Inferior parietal cortex (tissue), 1 donor: ENCODE data around the gene FHOD3.
"Not testable (repeated sequence)": the region's sequence is repeated elsewhere in the genome, so short reads cannot be mapped to it uniquely, and the experiment has no call there.

Experiments used
- DNase-seq: peaks from one replicate; pipeline ENCODE4 v3.0.0-alpha.2; 2016; ENCODE audit errors: extremely low spot score

FHOD3 gene

DNA sequence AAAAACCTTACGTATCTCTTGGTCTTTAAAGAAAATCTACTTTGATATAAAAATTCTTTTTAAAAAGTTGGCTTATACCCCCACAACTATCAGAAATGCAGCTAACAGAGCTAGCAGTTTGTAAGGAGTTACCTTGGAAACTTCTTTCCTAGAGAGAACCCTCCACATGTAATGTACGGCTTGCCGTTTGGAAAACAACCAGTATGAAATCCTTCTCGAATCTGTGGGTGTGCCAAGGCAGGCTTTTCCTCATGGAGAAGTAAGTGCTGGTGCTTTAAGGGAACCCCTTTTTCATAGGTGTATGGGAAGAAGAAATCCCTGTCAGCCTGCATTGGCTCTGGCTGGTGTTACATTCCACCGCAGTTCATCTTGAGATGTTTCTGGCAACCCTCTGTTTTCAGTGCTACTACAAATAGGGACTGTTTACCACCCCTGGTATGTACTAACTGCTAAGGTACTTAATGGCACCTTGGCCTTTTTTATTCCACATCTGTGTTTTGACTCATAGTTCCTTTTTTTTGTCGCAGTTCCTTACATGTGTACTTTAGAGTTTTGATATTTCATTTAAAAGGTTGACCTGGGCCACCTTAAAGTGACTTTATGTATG lies 248.4 kb downstream of the FHOD3 start:
- DNase-seq, result no peak

DNA sequence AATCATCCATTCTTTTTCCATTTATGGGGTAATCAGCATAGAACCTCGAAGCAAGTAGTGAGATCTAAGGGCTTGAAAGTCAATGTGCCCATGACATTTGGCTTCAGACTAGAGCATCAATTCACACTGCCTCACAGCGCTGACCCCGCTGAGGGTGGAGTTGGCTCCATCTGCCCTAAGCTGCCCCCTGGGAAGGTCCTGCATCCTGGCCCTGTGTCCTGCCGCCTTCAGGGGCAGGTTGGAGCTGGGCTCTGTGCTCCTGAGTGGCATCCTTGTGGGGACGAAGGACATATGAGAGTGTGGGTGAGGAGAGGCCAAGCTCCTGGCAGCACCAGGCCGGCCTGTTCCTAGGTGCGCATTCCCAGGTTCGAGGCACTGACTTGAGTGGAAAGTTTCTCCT lies 249.4 kb downstream of the FHOD3 start:
- no peak for DNase-seq

DNA sequence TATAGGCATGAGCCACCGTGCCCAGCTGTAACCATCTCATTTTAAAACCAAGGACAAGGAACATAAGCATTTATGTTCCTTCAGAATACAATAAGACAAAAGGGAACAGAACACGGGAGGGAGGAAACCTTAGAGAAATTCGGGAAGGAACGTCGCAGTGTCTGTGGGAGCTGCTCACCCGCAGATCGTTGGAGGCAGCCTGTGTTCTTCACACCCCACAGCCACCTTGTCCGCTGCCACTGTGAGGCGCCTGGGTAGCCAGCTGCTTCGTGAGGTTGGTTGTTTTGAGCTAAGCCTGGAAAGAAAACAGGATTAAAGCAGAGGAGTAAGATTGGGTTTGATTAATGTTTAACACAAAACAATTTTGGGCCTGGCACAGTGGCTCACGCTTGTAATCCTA lies 250.0 kb downstream of the FHOD3 start:
- DNase-seq, result no peak

DNA sequence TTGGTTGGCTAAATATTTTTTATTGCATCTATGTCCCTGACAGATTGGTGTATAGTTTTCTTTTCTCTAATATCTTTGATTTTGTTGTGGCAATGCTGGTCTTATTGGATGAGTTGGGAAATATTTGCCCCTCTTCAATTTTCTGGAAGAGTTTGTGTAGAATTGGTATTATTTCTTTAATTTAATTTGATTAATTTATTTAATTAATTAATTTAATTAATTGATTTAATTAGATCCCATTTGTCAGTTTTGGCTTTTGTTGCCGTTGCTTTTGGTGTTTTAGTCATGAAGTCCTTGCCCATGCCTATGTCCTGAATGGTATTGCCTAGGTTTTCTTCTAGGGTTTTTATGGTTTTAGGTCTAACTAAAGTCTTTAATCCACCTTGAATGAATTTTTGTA lies 253.8 kb downstream of the FHOD3 start:
- not testable (repeated sequence) for DNase-seq

DNA sequence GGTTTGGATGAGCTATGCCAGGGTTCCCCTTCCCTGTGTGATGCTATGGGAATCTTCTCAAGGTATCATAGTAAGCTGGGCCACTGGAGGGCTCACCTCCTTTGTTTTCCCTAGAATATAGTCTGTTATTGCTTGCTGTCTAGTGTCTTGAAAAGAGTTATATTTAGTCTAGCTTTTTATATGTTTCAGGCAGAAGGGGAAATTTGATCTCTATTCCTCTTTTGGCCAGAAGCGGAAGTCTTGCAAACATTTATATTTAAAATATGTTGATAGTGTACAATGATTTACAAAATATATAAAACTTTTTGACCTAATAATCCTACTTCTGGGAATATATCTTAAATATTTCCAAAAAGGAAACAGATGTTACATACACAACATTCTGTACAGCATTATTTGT lies 260.7 kb downstream of the FHOD3 start:
- DNase-seq, result no peak

DNA sequence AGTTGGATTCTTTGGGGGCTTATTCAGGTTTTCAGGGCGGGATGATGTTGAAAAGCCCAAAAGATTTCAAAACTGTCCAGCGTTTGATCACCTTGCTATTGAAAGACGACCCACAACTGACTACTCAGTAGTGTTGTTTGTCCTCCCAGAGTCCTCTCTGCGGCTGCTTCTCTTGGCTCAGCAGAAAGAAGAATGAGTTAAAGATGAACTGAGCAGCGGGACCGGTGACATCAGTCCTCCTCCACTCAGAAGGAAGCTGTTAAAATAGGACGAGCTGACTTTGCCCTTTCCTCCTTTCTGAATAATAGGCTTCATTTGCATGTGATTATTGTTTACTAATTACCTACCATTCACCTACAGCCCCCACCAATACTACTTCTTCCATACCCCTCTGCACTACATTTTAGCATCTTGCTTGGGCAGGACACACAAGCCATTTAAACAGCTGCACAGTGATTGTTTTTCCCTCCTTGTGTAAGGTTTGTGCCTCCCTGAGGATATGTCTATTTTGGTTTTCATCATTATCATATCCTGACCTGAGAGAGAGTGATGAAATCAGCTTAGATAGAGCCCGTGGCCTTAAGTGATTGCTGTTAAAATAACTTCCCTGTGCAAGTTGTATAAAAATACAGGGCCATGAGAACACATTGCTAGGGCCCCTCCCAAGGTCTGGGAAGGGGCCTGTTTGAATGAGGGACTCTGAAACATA lies 261.8 kb downstream of the FHOD3 start:
- no peak for DNase-seq

DNA sequence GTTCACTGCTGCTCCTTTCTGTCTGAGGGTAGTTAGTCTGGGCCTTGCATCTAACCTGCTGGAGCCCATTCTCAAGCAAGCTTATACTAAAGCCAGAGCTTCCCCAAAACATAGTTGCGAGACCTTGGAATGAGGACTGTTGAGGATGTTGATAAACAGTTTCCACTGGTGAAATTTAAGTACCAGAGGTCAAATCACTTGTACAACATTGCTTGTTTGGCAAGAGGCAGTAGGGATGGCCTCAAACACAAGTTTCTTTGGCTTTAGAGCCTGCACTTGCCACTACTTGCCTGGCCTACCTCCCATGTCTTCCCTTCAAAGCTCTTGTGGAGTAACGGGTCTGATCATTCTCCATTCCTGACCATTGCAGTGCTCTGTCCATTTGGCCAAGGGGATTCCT lies 262.7 kb downstream of the FHOD3 start:
- DNase-seq, result no peak

DNA sequence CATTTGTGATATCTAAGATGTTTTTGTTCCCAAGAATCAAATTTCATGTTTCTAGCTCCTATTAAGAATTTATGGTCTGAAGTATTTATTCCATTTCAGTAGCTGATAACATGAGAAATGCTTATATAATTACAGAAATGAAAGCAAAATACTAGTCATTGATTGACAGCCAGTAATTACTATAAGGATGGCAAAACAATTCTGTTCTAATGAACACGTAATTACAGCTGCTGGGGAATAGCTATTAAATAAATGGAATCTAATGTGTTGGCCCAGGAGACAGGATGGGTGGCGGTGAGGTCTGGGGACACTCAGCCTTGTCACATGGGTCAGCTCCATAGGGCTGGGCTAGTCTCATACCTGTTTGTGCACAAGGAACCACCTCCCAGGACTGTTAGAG lies 263.5 kb downstream of the FHOD3 start:
- no peak for DNase-seq

DNA sequence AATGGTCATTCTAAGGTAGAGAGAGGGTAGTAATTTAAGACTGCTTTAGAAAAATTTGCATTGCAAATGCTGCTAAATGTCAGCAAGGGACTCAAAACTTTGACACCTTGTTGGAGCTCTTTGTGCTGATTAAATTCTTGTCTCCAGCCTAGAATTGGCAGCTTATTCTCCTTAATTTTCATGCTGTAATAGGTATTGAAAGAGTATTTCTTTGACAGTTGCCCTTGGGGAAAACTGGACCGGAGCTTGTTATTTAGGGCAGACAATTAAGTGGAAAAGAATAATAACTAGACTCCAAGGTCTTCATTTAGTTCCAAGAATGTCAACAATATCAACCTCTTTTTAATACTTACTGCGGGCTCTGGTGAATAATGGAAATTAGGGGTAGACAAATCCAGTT lies 267.3 kb downstream of the FHOD3 start:
- DNase-seq, result no peak

DNA sequence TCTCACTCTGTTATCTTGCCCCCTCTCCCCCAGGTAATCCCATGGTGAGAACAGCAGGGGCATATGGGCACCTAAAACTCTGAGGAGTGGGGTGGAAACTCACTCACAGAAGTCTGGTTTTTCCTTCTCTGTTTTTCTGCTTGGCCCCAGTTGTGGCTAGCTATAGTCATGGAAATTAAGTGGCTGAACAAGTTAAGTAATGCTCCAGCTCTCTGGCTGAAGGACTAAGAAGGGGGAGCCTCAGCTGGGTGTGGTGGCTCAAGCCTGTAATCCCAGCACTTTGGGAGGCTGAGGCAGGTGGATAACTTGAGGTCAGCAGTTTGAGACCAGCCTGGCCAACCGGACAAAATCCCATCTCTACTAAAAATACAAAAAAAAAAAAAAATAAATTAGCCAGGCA lies 270.3 kb downstream of the FHOD3 start:
- no peak for DNase-seq

DNA sequence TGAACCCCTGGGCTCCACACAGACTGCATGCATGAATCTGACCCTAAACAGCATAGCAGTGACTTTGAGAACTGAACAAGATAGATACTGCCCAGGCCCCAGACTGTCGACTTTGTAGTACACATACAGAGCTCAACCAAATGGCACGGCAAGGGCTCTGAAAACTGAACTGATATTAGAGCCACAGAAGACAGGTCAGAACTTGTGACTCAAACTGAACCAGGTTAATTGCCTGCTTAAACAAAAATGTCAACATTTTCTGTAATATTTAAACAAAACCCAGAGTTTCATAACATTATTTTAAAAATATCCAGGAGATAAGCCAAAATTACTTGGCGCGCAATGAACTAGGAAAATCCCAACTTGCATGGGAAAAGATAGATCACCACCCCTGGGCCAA lies 271.0 kb downstream of the FHOD3 start:
- no peak for DNase-seq

DNA sequence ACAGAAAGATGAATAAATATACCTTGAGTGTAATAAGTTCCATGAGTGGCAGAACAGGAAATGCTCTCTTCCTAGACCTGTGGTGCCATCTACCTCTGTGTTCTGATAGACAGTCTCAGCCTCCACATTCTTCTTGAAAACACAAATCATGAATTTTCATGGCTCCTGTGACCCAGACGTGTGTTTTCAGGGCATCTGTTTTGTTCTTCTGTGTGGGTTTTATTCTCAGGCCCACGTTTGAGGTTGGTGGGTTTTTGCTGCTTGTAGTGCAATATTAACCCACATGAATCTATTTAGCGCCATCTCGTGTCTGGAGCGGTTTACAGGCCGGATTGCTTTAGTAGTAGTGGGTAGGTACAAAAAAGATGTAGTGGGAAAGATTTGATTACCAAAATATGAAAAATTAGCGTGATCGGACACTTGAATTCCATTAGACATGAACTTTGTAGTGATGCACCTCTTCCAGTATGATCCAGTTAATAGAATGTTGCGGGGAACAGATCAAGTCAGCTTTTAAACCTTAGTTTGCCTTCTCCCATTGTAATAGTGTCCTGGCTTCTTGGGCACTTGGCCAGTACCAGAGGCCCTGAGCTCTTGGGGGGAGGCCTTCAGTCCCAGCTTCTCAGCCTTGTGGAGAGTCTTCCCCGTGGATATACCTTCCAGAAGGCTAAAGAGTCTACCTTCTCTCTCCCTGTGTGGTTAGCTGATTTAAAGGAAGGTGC lies 274.8 kb downstream of the FHOD3 start:
- DNase-seq, result peak; percentile 78

DNA sequence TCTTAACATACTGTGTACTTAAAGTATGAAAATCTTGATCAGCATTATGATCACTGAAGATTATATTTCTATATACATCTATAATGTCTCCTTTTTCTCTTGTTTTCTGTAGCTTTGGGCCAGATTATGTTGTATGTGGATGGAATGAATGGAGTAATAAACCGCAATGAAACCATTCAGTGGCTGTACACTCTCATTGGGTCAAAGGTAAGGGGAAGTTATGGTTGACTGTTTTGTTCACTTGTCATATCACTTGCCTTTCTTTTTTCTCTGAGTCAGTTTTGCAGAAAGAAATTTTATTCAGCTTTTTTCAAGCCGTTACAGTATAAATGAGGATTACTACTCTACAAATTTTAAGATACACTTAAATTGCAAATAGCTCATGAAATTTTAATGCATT lies 278.8 kb downstream of the FHOD3 start:
- no peak for DNase-seq

DNA sequence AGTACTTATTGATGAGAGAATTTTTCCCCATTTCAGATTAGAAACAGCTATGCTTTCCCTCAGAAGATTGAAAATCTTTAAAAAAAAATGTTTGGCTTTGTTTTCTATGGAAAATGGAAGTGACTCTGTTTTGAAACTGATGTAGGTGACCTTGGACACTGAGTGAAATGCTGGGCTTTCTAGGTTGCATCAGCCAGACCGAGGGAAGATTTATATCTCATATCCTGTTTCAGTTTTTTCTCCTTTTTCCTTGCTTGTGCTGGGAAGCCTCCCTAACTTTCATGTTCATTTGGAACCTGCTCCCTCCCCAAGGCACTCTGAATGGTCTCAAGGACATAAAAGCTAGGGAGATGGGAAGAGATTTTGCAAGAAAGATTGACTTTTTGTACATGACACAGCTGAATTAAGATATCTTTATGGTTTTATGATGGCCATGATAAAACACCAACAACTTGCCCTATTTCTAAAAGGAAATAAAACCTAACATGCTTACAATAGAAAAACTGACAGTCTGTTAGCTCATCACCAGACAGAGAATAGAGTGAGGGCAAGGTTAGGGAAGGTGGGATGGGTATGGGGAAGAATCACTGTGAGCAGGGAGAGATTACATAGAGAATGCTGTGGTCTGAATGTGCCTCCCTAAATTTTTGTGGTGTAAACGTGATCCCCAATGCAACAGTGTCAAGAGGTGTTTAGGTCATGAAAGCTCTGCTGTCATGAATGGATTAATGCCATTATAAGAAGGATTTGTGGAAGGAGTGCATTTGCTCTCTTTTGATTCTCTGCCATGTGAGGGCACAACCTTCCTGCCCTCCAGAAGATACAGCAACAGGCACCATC lies 281.6 kb downstream of the FHOD3 start:
- no peak for DNase-seq

DNA sequence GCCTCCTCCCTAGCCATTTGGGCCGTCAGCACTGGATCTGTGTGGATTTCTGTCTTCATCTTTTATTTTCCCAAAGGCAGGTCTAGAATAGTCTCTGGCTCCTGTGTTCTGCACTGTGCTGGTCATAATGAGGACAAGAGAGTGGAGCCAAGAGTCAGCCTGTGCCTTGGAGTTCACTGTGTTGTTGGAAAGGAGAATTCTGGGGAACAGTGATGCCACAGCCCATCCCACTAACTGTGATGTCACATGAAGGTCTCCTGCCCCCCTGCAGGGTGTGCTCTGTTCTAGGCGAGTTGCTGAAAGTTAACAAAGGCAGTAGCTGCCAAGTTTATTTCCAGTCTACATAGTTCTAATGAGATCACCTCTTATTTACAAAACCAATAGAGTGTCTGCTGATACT lies 282.8 kb downstream of the FHOD3 start:
- no peak for DNase-seq

DNA sequence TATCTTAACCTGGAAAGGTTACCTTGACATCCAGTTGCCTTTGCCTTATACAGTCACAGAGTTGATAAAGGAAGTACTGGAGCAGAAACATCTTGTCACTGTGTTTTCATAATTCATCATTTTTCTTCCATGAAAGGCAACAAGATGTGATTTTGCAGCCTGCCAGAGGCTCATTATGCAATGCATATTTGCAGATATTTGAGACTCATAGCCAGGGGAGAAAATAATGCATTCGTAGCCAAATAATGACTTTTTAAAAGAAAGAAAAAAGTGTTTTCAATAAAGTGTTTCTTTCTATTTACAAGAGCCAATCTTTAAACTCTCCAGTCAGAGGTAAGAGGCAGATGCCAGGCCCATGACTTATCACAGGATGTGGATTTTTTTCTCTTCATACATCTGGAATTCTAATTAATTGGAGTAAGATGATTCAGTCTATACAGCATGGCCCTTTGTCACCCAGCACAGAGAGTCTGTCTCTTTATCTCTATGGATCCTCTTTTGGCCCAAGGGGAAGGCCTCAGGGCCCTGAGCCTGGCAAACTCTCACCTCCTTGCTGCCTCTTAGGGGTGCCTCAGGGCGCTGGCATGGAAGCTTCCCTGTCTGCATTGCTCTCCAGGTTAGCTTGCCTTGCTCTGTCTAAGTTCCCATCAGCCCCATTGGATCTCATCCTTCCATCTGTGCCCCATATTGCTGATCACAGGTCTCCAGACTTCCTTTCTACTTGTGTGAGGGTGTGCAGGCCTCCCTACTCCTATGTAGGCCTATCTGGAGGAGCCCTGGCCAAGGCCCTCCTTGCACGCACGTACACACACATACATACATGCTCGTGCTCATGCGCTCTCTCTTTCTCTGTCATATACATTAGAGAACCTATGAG lies 283.6 kb downstream of the FHOD3 start:
- no peak for DNase-seq

DNA sequence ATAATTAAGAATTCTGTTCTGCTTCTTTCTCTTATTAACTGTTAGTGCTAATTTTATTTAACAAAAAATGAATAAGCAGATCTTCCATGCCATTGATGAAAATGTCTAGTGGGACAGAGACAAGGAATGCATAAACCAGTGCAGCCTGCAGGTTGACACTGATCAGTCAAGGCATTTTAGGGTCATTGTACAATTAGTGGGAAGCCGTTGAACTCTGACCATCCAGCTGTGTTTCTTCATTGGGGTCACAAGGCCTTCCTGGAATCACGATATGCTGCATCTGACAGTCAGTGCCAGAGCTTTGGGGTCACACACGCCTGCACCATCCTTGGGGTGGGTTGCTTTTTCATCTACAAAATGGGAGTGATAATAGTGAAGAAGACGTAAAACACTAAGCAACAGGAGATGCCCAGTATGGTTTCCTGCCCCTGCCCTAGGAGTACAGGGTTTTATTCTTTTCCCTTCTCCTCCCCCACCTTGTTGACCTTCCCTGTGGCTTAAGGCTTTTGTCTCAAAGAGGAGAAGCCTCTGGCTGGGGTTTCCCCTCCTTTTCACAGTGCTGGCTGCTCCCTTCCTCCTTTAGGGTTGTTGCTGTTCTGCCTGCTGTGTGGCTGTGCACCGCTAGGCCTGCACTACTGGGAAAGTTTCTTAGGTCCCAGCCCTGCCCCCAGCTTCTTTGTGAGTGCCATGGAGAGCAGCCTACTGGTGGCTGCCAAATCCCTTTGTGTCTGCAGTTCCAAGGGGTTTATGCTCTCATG lies 285.7 kb downstream of the FHOD3 start:
- DNase-seq, result no peak

DNA sequence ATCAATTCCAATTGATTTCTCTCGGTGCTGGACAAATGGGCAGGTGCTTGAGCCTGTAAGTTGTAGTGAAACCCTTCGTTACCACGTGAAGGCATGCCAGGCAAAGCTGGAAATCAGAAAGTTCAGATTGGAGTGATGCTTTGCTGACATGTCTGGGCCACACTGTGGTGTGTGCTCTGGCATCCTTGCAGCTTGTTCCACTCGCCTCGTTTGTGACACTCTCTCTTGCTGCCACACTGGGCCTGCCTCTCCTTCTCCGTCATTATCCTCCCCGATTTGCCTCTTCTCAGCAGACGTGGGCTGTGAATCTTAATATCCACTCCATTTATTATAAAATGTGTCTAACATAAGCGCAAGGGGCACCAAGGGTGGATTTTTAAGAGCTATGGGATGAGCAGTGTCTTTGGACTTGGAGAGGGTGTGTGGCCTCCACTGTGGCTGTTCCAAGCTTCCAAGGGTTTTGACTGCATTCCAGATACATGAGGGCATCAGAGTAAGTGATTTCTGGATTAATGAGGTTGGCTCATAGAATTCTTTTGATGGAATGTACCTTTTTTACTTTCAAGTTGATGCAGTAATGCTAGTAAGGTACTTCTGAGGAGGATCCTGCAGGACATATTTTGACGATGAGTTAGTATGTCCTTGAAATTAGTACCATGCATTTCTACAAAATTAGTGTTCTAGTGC lies 292.5 kb downstream of the FHOD3 start:
- no peak for DNase-seq

DNA sequence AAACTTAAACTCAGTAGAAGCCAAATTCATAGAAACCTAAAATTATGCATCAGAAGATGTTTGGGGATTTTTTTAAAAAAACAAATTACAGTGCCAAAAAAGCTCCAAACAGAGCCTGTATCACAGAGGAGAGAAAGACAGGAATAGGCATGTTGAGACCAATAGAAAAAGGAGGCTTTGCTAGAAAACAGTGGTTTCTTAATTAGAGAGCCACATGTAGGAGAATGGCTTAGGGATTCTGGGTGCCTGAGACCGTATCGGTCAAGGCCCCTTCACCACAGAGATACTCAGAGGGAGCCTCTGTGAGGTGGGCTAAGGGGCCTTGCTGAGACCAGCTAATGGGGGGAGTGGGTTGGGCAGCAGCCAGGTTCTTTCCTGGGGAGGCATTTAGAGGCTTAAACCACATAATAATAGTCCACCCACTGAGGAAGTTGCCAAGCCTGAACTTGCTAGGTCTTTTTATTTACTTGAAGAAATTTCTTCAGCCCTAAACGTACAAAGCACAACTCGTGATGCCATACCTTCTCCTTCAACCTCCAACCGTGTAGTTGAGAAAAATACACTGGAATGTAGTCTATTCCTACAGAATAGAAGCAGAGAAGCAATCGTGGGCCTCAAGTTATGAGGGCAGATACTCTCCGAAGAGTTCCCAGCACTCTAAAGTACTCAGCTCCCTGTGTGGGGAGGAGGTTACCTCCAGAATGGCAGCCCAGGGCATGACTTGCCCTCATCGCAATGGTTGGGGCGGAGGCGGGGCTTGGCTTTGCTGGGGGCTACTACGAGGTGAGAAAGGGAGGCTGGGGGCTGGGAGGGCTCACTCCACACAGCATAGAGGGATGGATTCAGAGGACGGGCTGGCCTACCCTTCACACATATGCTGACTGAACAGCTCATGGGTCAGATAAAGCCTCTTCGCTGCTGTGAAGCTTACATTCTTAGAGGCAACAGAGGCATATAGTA lies 293.4 kb downstream of the FHOD3 start:
- DNase-seq, result no peak
